Measurements from ENCODE around the gene ENOX1. TPM values are rescaled to one million over a fixed set of nuclear protein-coding genes. Genes with fewer than 3 reads are reported as not detected.

The ENOX1 gene
- total RNA-seq, 1 donor from 2014 or later = 0.79 TPM

- FAIRE-seq = no peak
- no peaks in the 10 kb centered on the region for H3K36me3 ChIP-seq (ENCODE audit: control insufficient read depth, insufficient read depth, low read length)
- TF ChIP-seq, protein P1, sequence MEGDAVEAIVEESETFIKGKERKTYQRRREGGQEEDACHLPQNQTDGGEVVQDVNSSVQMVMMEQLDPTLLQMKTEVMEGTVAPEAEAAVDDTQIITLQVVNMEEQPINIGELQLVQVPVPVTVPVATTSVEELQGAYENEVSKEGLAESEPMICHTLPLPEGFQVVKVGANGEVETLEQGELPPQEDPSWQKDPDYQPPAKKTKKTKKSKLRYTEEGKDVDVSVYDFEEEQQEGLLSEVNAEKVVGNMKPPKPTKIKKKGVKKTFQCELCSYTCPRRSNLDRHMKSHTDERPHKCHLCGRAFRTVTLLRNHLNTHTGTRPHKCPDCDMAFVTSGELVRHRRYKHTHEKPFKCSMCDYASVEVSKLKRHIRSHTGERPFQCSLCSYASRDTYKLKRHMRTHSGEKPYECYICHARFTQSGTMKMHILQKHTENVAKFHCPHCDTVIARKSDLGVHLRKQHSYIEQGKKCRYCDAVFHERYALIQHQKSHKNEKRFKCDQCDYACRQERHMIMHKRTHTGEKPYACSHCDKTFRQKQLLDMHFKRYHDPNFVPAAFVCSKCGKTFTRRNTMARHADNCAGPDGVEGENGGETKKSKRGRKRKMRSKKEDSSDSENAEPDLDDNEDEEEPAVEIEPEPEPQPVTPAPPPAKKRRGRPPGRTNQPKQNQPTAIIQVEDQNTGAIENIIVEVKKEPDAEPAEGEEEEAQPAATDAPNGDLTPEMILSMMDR (IDR thresholded peaks at IDR 0.05; ENCODE audit: insufficient read depth, low read length, severe bottlenecking) = no peak
Observed at GRCh38 chr13:43682701-43683100, 104.1 kb downstream of the ENOX1 start.

GRCh38 chr13:43676320-43676719 is 110.5 kb downstream of the ENOX1 start:
- no peak for FAIRE-seq

More at GRCh38 chr13:43682701-43683100, 104.1 kb downstream of the ENOX1 start:
- no peak for DNase-seq (ENCODE audit: low read depth)
- Histone ChIP-seq H3K4me3 (ENCODE audit: low read depth, low read length) (no peak overlapping the region), H3K27me3 (ENCODE audit: control insufficient read depth, insufficient read depth, low read length) (no peaks in the 10 kb centered on the region)

GRCh38 chr13:43675577-43675976 is 111.2 kb downstream of the ENOX1 start:
- TF ChIP-seq, protein P1 (IDR thresholded peaks at IDR 0.05; ENCODE audit: insufficient read depth, low read length, severe bottlenecking) = no peak
- FAIRE-seq (no peak), DNase-seq (ENCODE audit: low read depth) (no peak)
- H3K4me3 ChIP-seq (ENCODE audit: low read depth, low read length) = no peak overlapping the region
- no peaks in the 10 kb centered on the region for H3K27me3 ChIP-seq (ENCODE audit: control insufficient read depth, insufficient read depth, low read length)
- H3K36me3 ChIP-seq (ENCODE audit: control insufficient read depth, insufficient read depth, low read length) = no peaks in the 10 kb centered on the region

More at GRCh38 chr13:43676320-43676719, 110.5 kb downstream of the ENOX1 start:
- Histone ChIP-seq H3K27me3 (ENCODE audit: control insufficient read depth, insufficient read depth, low read length) (no peaks in the 10 kb centered on the region), H3K36me3 (ENCODE audit: control insufficient read depth, insufficient read depth, low read length) (no peaks in the 10 kb centered on the region), H3K4me3 (ENCODE audit: low read depth, low read length) (no peak overlapping the region)
- TF ChIP-seq, protein P1 (IDR thresholded peaks at IDR 0.05; ENCODE audit: insufficient read depth, low read length, severe bottlenecking) = no peak
- DNase-seq (ENCODE audit: low read depth) = no peak

GRCh38 chr13:43669964-43670363 is 116.8 kb downstream of the ENOX1 start:
- H3K27me3 ChIP-seq (ENCODE audit: control insufficient read depth, insufficient read depth, low read length) = no peaks in the 10 kb centered on the region
- DNase-seq (ENCODE audit: low read depth) (no peak), FAIRE-seq (no peak)
- H3K36me3 ChIP-seq (ENCODE audit: control insufficient read depth, insufficient read depth, low read length) = no peaks in the 10 kb centered on the region
- H3K4me3 ChIP-seq (ENCODE audit: low read depth, low read length) = no peak overlapping the region
- TF ChIP-seq, protein P1 (IDR thresholded peaks at IDR 0.05; ENCODE audit: insufficient read depth, low read length, severe bottlenecking) = no peak

DNA sequence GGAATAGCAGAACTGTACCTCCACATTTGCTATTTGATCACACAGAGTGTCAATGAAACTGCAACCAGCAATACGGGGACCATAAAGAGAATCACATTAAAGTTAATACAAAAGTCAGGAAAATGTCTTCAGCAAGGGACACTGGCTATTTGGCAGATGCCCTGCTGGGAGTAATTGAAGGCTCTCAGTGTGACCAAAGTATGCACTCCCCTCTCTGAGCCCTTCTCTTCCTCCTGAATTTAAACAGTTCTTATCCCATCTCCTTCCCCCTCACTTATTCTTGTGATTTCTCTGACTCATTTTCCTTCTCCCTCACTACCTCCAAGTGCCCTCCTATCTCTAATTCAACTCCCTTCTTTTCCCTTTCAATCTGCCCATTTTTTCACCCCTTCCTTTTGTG is 117.7 kb downstream of the ENOX1 start:
- FAIRE-seq = no peak
- Histone ChIP-seq H3K4me3 (ENCODE audit: low read depth, low read length) (no peak overlapping the region), H3K27me3 (ENCODE audit: control insufficient read depth, insufficient read depth, low read length) (no peaks in the 10 kb centered on the region), H3K36me3 (ENCODE audit: control insufficient read depth, insufficient read depth, low read length) (no peaks in the 10 kb centered on the region)
- no peak for DNase-seq (ENCODE audit: low read depth)
- TF ChIP-seq, protein P1 (IDR thresholded peaks at IDR 0.05; ENCODE audit: insufficient read depth, low read length, severe bottlenecking) = no peak

- no peak for FAIRE-seq
- Histone ChIP-seq H3K36me3 (ENCODE audit: control insufficient read depth, insufficient read depth, low read length) (no peaks in the 10 kb centered on the region), H3K4me3 (ENCODE audit: low read depth, low read length) (no peak overlapping the region), H3K27me3 (ENCODE audit: control insufficient read depth, insufficient read depth, low read length) (no peaks in the 10 kb centered on the region)
- DNase-seq (ENCODE audit: low read depth) = no peak
- TF ChIP-seq, protein P1 (IDR thresholded peaks at IDR 0.05; ENCODE audit: insufficient read depth, low read length, severe bottlenecking) = no peak
Observed at GRCh38 chr13:43666403-43666802, 120.4 kb downstream of the ENOX1 start.

Measured in bronchial epithelial cell (primary cell).